NCI-H2227 treated with DMSO at 0.1 percent for 48 hours (cell line): ENCODE measurements around the gene RPA3.
A peak's percentile ranks its signal among the peaks of the same experiment; 100 is the strongest.

Source experiments
- DNase-seq: peaks from one replicate; lab custom pipeline; 2025; lab: John Stamatoyannopoulos, UW

RPA3 gene

DNA sequence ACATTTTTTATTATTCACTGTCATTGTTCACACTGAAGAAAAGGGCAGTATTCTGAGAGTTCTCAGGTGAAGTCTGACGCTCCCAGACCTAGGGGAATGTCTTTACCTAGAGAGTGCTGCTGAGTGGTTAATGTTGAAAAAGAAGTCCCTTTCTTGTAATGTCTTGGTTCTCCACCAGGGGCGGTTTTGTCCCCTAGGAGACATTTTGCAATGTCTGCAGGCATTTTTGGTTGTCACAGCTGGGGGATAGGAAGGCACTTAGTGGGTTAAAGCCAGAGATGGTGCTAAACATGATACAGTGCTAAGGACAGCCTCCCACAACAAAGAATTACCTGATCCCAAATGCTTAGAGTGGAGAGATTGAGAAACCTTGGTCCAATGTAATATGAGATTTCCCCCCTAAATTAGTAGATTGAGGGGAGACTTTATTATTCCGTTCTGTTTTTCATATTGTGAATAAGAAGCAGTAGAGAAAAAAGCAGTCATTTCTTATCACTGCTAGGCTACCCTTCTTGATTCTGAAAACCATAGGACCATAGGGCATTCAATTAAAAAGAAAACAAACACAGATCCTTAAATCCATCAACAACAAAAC, 64.7 kb downstream of the RPA3 start:
- no peak for DNase-seq

- DNase-seq: no peak
Measured at GRCh38 chr7:7652798-7653540, 65.4 kb downstream of the RPA3 start.

- DNase-seq: no peak
Measured at GRCh38 chr7:7651479-7651878, 66.9 kb downstream of the RPA3 start.

DNA sequence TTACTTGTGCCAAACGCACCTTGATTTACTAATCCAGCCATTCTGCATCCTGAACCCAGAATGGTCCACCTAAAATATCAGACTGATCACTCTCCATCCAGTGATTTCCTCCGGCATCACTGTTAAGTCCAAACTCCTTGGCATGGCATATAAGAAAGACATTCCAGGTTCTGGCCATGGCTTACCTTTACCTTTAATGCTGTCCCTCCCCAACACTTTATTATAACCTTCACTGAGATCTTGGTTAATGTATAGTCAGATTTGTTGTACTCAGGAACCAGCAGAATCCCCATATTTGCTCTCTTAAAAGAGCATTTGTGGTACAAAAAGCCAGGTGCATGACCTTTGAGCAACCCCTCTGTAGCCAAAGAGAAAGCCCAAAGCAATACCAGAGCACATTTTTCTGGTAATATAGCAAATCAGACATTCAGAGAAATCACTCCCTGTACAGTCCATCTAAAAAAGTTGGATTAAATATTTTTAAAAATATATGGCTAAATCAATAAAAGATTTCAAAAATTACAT, 67.7 kb downstream of the RPA3 start:
- DNase-seq: no peak

- DNase-seq: no peak
Measured at GRCh38 chr7:7647495-7648036, 70.8 kb downstream of the RPA3 start.

- DNase-seq: no peak
Measured at GRCh38 chr7:7642081-7642480, 76.3 kb downstream of the RPA3 start.

- no peak for DNase-seq
Measured at GRCh38 chr7:7641129-7641663, 77.2 kb downstream of the RPA3 start.

- DNase-seq: peak; percentile 97
Measured at GRCh38 chr7:7640221-7641128, 77.9 kb downstream of the RPA3 start, which contains the start of gene UMAD1. Gene UMAD1, plus strand, starts transcription at chr7:7640752. Its CDS starts 32,620 bp downstream, at chr7:7673372.

DNA sequence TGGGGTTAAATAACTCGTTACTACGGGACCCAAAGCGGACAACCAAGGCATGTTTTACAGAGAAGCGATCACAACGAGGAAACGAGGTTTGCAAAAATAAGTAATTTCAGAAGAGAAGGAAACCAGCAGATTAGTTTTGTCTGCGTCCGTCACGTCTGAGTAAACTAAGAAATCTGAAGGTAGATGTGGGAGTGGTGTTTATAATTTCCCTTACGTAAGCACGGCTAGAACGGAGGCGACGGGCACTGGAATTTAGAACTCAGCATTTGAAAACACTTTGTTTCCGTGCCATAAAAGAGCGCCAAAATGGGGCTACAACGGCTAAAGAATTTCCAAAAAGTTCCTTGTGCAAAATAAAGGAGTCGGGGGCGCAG, 78.6 kb downstream of the RPA3 start:
- no peak for DNase-seq

- no peak for DNase-seq
Measured at GRCh38 chr7:7639421-7639820, 79.0 kb downstream of the RPA3 start.

- no peak for DNase-seq
Measured at GRCh38 chr7:7630626-7631329, 87.6 kb downstream of the RPA3 start.

GRCh38 chr7:7628476-7628875, 89.9 kb downstream of the RPA3 start:
- DNase-seq: no peak

DNA sequence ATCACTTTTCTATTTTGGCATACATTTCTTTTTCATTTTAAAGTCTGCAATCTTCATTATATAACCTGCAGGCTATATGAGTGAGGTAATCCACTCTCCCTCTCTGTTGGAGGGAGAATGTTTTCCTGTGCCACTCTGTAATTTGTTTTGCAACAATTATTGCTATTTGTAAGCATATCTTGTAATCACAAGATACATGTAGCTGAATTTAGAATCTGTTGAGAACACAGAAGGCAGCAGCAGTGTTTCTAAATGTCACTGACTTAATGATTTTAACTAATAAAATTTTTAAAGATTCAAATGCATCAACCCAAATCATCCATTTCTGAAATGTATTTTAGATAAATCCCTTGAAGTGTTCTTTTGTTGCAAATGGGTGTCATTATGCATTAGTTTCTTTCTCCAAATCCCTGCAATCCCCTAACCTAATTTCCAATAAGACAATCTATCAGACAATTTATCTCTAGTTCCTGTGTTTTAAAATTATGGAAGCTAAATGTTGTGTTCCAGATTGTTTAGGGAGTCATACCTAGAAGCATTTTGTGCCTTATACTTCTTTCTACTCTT, 97.7 kb downstream of the RPA3 start:
- no peak for DNase-seq

GRCh38 chr7:7620236-7620635, 98.2 kb downstream of the RPA3 start:
- DNase-seq: no peak

GRCh38 chr7:7618410-7618809, 100.0 kb downstream of the RPA3 start:
- no peak for DNase-seq

DNA sequence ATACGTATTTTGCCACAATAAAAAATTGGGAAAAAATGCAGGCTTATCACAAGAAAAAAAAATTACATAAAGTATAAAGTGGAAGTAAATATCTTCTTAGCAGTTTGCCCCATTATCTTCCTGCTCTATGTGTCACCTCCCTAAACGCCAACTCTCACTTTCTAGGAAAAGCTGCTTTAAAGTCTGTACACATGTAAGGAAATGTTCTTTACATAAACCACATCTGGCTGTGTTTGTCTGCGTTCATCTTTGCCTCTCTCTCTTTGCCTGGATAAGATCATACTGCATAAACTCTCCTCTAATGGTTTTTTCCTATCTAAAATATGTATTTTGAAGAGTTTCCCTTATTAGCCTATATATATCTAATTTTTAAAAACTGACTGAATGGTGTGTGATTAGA, 100.9 kb downstream of the RPA3 start:
- no peak for DNase-seq

- no peak for DNase-seq
Measured at GRCh38 chr7:7614018-7614741, 104.2 kb downstream of the RPA3 start.

- DNase-seq: no peak
Measured at GRCh38 chr7:7613210-7613609, 105.2 kb downstream of the RPA3 start.

DNA sequence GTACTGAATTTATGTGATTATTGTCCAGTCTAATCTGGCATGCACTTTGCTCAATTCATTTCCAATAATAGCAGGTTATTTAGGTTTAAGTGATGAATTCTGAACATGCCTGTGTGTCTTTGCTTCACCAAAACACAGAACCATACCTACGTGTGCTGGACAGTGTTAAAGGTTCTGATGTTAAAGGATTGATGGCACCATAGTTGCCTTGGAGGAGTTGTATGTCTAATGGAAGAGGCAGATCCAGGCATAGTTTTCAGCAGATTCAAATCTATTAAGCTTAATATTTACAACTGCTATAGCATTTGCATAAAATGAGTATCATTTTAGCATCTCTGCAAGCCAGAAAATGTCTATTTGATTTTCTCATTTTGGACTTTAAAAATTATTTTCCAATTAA, 105.9 kb downstream of the RPA3 start:
- no peak for DNase-seq

- no peak for DNase-seq
Measured at GRCh38 chr7:7609330-7609729, 109.1 kb downstream of the RPA3 start.
